DMS53 treated with DMSO at 0.1 percent for 48 hours (cell line): ENCODE results near the gene CHAT.

Experiments used
- DNase-seq: peaks from one replicate; lab custom pipeline; 2025; ENCODE audit not compliant: unreplicated experiment; lab: John Stamatoyannopoulos, UW

CHAT gene

DNA sequence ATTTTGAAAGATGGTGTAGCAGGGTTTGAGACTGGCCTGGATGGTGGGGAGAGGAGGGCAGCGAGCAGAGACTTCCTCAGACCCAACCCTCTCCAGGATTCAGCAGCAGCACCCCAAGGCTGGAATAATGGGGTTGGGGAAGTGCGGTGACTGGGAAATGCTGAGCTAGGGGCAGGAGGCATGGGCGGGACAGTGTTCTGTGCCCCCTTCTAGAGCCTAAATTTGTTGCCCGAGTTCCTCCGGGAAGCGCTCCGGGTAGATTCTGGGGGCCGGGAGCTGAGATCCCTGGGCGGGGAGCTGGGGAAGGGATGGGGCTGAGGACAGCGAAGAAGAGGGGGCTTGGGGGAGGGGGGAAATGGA is at the start of gene CHAT:
Gene CHAT, plus strand, starts transcription at position 156 of the 360 bp plus-strand sequence. Its CDS starts 153 bp downstream, at position 309.
- no peak for DNase-seq

DNA sequence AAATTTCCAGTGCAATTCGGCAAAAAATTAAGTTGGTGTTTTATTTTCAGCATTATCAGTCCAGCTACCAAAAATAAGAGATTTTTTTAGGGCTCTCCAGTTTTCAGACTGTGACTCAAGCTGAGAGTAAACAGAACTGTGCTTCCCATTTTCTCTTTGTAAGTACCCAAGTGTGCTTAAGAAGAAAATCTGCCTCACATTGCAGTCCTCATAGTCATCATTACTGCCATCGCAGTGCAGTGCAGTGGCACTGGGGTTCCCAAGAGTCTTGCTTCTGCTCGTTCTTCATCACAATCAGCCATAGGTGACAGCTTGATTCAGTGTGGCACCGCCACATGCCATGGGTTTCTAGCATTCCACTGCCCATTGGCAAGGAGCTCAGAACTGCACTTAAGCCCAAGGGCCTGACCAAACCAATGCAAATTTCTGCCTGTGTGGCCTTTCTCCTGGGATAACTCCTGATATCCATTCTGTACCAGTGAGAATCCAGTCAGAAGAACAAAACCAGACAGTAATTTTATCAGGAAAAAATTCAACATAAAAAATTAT is 49.3 kb upstream of the CHAT start:
- DNase-seq, result no peak

DNA sequence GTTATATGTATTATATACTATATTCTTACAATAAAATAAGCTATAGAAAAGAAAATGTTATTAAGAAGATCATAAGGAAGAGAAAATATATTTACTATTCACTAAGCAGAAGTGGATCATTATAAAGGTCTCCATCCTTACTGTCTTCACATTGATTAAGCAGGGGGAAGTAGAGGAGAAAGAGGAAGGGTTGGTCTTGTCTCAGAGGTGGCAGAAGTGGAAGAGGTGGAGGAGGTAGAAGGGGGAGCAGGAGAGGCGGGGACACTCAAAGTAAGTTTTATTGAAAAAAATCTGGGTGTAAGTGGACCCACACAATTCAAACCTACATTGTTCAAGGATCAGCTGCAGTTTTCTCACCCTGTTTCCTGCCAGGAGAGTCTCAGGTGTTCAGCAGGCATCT is 46.0 kb upstream of the CHAT start:
- no peak for DNase-seq

DNA sequence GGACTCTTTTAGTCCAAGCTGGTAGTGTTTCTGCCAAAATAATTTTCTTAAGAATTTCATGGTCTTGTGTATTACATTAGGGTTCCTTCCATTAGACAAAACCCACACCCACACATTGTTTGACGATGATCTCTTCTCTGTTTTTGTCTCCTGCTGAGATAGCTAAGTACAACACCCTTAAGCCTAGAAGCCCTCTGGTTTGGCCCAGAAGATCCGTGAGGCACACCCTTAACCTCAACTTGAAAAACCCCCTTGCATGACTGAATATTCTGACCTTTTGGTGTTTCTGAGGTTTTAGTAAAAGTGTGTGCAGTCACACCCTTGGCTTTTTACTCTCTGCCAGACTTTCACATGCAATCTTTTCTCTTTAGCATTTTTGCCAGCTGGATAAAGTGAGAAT is 45.6 kb upstream of the CHAT start:
- DNase-seq, result no peak

DNA sequence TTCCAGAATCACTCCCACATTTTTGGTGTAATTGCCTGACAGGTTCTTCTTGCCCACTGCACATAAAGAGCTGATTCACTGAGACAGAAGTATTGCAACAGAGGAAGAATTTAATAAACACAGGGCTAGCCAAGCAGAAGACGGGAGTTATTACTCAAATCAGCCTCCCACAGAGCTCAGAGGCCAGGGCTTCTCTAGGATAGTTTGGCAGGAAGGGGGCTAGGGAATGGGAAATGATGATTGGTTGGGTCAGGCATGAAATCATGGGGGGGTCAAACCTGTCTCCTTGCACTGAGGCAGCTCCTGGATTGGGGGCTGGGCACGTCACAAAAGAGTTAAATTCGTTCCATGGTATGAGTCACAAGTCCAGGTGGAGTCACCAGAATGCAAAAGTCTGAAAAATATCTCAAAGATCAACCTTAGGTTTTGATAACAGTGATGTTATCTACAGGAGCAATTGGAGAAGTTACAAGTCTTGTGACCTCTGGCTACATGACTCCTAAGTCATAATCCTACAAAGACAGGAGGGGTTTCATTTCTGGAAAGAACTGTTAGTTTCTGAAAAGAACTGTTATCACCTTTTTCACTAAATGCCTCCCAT is 44.7 kb upstream of the CHAT start:
- DNase-seq, result no peak

- DNase-seq, result peak; percentile 82
Measured at GRCh38 chr10:49571388-49571787, 42.4 kb upstream of the CHAT start.

- no peak for DNase-seq
Measured at GRCh38 chr10:49572594-49573114, 41.2 kb upstream of the CHAT start.

DNA sequence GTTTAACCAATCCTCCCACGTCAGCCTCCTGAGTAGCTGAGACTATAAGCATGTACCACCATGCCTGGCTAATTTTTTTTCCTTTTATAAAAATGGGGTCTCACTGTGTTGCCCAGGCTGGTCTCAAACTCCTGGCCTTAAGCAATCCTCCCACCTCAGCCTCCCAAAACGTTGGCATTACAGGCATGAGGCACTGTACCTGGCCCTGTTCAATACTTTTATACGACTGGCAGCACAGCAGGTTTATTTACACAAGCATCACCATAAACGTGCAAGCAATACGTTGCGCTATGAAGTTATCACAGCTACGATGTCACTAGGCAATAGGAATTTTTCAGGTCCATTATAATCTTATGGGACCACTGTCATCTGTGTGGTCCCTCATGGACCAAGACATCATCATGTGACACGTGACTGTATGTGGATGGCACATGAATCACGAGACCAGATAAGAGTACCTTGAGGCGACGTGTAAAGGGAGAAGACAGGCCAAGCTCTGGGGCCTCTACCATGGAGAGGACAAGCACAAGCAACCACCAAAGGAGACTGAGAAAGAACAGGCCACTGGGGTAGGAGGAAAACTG is 38.3 kb upstream of the CHAT start:
- DNase-seq, result no peak

DNA sequence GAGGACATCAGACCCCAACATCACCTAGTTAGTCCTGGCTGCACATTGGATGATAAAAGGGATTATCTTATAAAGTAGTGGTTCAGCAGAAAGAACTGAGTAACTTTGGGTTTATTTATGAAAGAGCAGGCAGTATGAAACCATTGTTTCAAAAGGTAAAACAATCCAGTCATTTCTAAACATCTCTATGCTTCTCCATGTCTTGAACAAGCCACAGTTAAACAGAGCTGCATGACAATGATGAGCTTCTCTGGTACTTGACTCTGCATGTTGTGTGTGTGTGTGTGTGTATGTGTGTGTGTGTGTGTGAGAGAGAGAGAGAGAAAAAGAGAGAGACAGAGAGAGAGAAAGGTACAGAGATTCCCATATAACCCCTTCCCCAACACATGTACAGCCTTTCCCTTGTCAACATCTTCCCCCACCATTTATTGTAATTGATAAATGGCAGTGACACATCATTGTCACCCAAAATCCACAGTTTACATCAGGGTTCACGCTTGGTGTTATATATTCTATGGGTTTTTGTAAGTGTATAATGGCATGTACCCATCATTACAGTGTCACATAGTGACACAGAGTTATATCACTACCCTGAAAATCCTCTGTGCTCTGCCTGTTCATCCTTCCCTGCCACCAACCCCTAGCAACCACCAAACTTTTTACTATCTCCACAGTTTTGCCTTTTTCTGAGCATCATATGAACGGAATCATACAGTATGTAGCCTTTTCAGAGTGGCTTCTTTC is 36.5 kb upstream of the CHAT start:
- DNase-seq, result no peak

- no peak for DNase-seq
Measured at GRCh38 chr10:49578392-49578791, 35.4 kb upstream of the CHAT start.

DNA sequence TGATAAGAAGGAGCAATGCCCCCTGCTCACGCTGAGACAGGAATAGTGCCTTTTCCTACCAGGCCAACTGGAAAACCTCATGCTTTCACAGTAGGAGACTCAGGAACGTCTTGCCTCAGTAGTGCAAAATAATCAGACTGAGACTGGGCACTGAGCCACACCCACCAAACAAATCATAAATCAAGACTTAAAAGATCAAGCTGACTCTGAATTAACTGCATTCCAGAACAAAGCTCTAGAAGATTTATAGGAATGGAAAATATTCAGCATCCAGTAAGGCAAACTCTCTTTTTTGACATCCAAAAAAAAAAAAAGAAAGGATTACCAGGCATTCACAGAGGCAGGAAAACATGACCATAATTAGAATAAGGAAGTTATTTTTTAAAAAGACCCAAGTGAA is 34.2 kb upstream of the CHAT start:
- DNase-seq, result no peak

GRCh38 chr10:49585387-49585786 is 28.4 kb upstream of the CHAT start:
- no peak for DNase-seq

GRCh38 chr10:49587981-49588380 is 25.9 kb upstream of the CHAT start:
- no peak for DNase-seq

GRCh38 chr10:49592726-49593563 is 20.9 kb upstream of the CHAT start:
- DNase-seq, result peak; percentile 73

GRCh38 chr10:49593564-49593875 is 20.3 kb upstream of the CHAT start:
- DNase-seq, result no peak

DNA sequence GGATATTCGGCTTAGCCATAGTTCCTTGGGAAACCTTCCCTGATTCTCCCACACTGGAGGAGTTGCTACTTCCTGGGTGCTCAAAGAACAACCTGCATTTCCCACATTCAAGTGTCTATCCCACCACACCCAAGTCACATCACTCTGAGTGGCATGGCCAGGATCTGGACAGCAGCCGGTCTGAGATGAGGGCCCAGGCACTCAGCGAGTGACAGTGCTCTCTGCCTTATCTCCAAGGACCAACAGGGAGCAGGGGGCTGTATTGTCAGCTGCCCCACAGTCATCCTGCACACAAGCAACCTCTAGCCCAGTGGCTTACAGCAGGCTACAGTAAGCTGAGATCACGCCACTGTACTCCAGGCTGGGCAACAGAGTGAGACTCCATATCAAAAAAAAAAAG is 19.8 kb upstream of the CHAT start:
- DNase-seq, result no peak

DNA sequence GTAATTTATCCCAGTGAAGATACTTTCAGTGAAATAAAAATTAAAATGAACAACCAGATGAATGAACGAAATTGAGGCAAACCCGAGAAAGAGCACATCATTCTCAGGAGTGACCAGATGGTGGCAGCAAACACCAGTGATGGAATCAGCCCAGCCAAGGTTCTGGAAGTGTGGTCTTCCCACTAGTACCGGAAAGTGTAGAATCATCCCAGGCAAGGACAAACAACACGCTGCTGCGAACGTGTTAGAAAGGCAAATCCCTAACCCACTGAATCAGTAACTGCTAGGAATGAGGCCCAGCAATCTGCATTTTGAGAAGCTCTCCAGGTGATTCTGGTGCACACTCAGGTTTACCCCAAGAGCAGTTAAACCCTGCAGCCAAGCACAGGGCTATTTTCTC is 19.2 kb upstream of the CHAT start:
- peak; percentile 63 for DNase-seq

GRCh38 chr10:49595003-49595712 is 18.7 kb upstream of the CHAT start:
- DNase-seq, result no peak

GRCh38 chr10:49595713-49596492 is 17.9 kb upstream of the CHAT start:
- no peak for DNase-seq

DNA sequence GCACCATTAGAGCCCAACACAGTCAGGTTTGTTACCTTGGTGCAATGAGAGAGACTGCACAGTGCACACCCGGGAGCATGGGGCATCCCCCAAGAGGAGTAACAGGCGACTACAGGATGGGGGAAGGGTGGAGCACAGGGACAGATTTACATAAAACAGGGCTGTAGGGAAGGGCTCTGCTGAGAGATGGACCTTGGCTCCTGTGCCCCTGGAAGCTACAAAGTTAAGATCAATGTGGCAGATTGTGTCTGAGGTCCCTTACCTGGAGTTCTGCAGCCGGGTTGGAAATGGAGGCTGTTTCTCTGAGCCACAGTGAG is 17.4 kb upstream of the CHAT start:
- no peak for DNase-seq
